NCI-H146 (cell line): Measurements from ENCODE around the gene EXOC3L1.

Source experiments
- DNase-seq: peaks from one replicate; lab custom pipeline; 2025; lab: John Stamatoyannopoulos, UW

EXOC3L1 gene

GRCh38 chr16:67163999-67164558 lies 25.9 kb downstream of the EXOC3L1 start:
- peak; percentile 48 for DNase-seq

DNA sequence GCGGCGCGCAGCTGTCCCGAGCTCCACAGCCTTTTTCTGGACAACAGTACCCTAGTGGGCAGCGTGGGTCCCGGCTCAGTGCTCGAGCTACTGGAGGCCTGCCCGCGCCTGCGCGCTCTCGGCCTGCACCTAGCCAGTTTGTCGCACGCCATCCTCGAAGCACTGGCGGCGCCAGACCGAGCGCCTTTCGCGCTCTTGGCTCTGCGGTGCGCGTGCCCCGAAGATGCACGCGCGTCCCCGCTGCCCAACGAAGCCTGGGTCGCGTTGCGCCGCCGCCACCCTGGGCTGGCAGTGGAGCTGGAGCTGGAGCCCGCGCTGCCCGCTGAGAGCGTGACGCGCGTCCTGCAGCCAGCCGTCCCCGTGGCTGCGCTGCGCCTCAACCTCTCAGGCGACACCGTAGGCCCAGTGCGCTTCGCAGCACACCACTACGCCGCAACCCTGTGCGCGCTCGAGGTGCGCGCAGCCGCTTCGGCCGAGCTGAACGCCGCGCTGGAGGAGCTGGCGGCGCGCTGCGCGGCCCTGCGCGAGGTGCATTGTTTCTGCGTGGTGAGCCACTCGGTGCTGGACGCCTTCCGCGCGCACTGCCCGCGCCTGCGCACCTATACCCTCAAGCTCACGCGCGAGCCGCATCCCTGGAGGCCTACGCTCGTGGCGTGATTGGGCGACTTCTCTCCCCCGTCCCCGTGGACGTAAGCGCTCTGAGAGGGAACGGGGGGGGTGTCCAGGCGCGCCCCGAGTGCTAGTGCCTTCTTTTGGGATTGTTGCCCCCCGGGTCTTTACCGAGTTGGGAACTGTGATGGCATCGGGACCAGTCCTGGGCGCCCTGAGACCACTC lies 26.6 kb downstream of the EXOC3L1 start:
- peak; percentile 83 for DNase-seq

DNA sequence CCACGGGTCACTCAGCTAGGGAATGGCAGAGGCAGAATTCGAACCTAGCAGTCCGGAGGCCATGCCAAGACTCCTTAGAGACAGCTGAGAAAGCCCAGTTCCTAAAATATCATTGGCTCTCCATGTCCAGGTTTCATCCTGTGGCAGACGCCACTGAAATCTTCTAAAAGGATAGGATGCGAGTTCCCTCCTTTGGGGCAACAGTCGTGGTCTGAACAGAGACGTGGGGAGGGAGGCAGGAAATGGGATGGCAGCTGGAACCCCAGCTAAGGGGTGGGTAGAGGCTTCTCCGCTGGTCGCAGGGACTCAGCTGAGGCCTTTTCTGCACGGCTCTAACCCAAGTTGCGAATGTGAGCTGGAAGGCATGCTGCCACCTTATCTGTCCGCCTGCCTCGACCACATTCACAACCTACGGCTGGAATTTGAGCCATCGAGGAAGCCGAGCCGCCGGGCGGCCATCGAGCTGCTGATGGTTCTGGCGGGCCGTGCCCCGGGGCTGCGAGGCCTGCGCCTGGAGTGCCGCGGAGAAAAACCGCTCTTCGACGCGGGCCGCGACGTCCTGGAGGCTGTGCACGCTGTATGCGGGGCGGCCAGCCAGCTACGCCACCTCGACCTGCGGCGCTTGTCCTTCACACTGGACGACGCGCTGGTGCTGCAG lies 27.3 kb downstream of the EXOC3L1 start:
- no peak for DNase-seq

- no peak for DNase-seq
Measured at GRCh38 chr16:67161595-67162058, 28.3 kb downstream of the EXOC3L1 start.

GRCh38 chr16:67158637-67159600 lies 31.0 kb downstream of the EXOC3L1 start:
- peak; percentile 21 for DNase-seq

DNA sequence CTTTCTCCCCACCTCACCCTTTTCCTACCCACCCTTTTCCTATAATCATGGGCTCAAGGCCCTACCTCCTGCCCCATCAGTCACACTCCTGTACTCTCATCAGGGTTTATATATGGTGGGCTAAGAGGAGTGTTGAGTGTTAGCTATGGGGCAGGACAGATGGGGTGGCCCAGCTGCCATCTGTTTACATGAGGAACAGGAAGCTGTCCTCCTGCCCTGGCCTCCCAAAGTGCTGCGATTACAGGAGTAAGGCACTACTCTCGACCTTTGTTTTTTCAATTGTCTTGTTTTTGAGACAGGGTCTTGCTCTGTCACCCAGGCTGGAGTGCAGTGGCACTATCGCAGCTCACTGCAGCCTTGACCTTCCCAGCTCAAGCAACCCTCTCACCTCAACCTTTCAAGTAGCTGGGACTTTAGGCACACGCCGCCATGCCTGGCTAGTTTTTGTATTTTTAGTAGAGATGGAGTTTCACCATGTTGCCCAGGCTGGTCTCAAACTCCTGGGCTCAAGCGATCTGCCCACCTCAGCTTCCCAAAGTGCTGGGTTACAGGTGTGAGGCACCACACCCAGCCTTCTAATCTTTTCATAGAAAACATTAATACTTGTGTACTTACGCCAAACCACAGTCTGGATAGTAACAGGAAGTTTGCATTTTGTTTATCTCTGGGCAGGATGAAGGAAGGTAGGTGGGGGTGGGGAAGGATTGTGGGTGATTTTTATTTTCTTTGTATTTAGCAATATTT lies 31.9 kb downstream of the EXOC3L1 start:
- DNase-seq, result no peak

GRCh38 chr16:67157106-67157748 lies 32.7 kb downstream of the EXOC3L1 start:
- no peak for DNase-seq

GRCh38 chr16:67156143-67156844 lies 33.6 kb downstream of the EXOC3L1 start:
- no peak for DNase-seq

- DNase-seq, result peak; percentile 71
Measured at GRCh38 chr16:67155295-67156142, 34.4 kb downstream of the EXOC3L1 start.

DNA sequence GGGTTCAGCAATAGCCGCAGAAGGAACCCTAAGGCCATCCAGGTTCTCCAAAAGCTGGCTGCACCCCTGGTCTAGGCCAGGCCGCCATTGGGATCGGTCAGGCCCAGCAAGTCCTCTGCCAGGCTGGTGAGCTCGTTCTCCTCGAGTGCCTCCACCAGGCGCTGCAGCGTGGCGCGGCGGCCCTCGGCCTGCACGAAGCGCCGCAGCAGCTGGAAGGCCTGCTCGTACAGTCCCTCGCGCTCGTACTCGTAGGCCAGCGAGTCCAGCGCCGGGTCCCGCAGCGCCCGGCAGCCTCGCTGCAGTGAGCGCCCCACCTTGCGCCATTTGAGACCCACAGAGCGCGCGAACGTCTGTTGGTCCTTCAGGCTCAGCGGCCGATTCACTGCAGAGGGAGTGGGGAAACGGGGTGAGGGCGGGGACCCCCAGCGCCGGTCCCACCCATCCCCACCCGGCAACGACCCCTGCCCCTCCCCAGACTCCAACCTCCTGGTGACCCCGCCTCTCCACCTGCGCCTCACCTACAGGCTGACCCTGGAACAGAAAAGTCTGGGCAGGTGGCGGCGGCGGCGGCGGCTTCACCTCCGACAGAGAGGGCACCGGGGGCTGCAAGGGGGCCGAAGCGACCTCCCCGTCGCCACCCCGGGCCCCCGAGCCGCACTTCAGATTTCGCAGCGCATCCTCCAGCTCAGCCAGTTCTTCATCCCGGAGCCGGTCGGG lies 35.2 kb downstream of the EXOC3L1 start:
- DNase-seq, result peak; percentile 28

GRCh38 chr16:67151431-67152097 lies 38.4 kb downstream of the EXOC3L1 start:
- DNase-seq, result no peak

GRCh38 chr16:67150833-67151396 lies 39.0 kb downstream of the EXOC3L1 start, which contains the start of gene B3GNT9:
Gene B3GNT9, minus strand, starts transcription at chr16:67150998. Its CDS starts 513 bp downstream, at chr16:67150485.
- DNase-seq, result peak; percentile 20

DNA sequence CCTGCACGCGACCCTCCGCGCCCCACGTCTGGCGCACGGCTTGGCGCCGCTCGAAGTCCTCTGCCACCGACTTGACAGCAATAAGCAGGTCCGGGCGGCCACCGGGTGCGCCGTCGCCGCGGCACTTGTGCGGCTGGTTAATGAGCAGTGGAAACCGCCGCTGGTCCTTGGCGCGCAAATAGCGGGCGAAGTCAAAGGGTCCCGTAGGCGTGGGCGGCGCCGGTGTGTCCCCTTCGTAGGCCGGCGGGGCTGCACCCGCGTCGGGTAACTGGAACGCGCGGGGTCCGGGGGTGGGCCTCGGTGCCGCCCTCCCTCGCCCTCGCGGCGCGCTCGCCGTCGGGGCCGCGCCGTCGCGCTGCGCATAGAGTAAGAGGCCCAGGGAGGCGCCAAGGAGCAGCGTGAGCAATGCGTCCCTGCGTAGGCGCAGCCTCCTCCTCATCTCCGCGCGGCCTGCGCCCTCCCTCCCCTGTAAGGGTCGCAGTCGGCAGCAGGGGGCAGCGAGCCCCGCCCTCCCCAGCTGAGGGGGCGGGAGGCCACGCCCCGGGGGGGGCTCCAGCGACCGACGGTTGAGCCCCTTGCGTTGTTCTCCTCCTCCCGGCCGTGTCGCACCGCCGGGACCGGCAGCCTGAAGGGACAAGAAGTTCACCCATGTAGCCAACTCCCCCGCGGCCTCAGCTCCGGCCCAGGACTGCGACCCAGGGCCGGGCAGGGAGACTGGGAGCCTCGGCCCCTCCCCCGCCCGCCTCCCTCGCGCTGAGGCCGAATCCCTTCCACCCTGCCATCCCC lies 39.7 kb downstream of the EXOC3L1 start:
- peak; percentile 12 for DNase-seq

DNA sequence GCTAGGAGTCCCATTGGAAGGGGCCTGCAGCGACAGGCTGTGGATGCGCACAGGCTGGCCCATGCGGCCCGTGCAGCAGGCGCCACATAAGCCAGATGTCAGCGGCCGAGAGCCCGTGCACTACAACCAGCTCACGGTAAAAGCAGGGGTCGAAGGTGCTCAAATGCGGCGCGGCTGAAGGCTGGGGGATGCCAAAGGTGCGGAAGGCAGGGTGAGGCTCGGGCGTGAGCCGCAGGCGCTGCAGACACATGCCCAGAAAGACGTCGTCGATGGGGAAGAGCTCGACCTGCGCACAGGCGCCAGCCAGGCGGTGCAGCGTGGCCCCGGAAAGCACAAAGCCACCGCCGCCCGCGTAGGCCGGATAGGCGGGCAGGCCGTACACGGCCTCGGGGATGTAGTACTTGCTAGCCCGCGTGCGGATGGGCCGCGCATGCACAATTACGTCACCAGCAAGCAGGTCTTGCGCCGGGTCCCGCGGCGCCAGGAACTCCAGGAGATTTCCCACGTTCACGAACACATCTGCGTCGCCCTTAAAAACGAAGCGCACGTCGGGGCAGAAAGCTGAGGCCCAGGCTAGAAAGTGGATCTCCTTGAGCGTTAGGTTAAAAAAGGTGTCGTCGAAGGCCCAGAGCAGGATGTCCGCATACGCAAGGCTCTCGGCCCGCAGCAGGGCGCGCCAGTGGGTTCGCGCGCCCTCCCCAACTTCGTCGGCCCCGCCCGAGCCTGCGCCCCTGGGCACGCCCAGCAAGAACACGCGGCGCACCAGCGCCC lies 40.5 kb downstream of the EXOC3L1 start:
- DNase-seq, result no peak

DNA sequence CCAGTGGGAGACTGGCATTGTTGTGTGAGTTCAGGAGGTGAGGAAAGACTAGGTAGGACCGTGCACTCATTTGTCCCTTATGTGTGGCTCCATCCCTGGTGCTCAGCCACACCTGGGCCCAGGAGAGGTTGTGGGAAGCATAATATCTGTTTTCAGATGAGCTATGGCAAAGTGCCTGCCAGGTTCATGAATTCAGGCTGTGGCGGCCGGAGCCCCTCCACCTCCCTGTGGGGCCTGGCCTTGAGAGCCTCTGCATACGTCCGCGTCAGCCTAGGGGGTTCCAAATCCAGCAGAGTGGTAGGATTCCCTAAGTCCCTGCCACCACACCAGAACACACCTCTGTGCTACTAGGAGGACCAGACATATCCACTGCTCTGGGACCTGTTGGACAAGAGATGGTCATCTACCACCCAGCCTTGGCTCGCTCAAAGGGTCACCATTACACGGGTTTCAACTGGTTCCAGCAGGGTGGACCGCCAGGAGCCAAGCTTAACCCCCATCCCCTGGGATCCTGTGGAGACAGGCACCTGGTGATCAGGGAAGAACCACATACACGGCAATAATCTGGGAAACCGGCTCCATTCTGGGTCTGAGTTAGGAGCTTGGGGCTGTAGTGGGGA lies 41.2 kb downstream of the EXOC3L1 start:
- no peak for DNase-seq
